ENCODE measurements around the gene RASAL1.

The RASAL1 gene, protein sequence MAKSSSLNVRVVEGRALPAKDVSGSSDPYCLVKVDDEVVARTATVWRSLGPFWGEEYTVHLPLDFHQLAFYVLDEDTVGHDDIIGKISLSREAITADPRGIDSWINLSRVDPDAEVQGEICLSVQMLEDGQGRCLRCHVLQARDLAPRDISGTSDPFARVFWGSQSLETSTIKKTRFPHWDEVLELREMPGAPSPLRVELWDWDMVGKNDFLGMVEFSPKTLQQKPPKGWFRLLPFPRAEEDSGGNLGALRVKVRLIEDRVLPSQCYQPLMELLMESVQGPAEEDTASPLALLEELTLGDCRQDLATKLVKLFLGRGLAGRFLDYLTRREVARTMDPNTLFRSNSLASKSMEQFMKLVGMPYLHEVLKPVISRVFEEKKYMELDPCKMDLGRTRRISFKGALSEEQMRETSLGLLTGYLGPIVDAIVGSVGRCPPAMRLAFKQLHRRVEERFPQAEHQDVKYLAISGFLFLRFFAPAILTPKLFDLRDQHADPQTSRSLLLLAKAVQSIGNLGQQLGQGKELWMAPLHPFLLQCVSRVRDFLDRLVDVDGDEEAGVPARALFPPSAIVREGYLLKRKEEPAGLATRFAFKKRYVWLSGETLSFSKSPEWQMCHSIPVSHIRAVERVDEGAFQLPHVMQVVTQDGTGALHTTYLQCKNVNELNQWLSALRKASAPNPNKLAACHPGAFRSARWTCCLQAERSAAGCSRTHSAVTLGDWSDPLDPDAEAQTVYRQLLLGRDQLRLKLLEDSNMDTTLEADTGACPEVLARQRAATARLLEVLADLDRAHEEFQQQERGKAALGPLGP

GRCh38 chr12:113135178-113136127 is at the start of gene RASAL1:
Gene RASAL1 (minus strand): TSS chr12:113135761. CDS start chr12:113135462, 299 bp downstream.
- DNase-seq (ENCODE audit: extremely low read depth in 1 of 2, low read depth in 1 of 2): peak; percentile 56 to 83

DNA sequence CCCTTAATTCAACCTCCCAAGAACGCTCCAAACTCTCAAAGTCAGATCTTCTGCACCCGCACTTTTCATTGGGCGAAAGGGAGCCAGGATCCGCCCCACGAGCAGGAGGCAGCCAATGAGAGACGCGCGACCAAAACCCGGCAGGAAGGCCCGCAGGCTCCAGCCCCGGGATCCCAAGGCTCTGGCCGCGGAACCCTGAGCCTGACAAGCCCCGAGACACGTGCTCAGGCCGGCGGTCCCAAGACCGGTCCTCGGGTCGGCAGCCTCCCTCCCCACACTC is 49.3 kb upstream of the RASAL1 start:
- peak; percentile 74 to 80 for DNase-seq (ENCODE audit: extremely low read depth in 1 of 2, low read depth in 1 of 2)

- DNase-seq (ENCODE audit: extremely low read depth in 1 of 2, low read depth in 1 of 2): peak in 1 of 2 donors; percentile 59
These were observed 48.7 kb upstream of the RASAL1 start for GRCh38 chr12:113184098-113184899.

- DNase-seq (ENCODE audit: extremely low read depth in 1 of 2, low read depth in 1 of 2): no peak
These were observed 47.5 kb upstream of the RASAL1 start for GRCh38 chr12:113183030-113183589.

DNA sequence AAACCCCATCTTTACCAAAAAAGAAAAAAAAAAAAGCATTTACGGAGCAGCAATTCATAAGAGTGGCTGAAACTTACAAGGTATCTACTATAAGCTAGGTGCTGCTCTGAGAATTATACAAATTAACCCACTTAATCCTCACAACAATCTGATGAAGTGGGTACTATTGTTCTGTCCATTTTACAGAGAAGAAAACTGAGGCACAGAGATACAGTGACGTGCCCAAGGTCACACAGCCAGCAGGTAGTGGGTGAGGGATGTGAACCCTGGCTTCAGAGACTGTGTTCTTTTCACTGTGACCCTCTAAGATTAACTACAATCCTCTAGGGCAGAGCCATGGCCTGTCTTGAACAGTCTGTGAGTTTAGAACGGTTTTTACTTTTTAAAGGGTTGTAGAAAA is 46.4 kb upstream of the RASAL1 start:
- no peak for DNase-seq (ENCODE audit: extremely low read depth in 1 of 2, low read depth in 1 of 2)

- no peak for DNase-seq (ENCODE audit: extremely low read depth in 1 of 2, low read depth in 1 of 2)
These were observed 44.8 kb upstream of the RASAL1 start for GRCh38 chr12:113180333-113180732.

- no peak for DNase-seq (ENCODE audit: extremely low read depth in 1 of 2, low read depth in 1 of 2)
These were observed 43.5 kb upstream of the RASAL1 start for GRCh38 chr12:113179023-113179422.

DNA sequence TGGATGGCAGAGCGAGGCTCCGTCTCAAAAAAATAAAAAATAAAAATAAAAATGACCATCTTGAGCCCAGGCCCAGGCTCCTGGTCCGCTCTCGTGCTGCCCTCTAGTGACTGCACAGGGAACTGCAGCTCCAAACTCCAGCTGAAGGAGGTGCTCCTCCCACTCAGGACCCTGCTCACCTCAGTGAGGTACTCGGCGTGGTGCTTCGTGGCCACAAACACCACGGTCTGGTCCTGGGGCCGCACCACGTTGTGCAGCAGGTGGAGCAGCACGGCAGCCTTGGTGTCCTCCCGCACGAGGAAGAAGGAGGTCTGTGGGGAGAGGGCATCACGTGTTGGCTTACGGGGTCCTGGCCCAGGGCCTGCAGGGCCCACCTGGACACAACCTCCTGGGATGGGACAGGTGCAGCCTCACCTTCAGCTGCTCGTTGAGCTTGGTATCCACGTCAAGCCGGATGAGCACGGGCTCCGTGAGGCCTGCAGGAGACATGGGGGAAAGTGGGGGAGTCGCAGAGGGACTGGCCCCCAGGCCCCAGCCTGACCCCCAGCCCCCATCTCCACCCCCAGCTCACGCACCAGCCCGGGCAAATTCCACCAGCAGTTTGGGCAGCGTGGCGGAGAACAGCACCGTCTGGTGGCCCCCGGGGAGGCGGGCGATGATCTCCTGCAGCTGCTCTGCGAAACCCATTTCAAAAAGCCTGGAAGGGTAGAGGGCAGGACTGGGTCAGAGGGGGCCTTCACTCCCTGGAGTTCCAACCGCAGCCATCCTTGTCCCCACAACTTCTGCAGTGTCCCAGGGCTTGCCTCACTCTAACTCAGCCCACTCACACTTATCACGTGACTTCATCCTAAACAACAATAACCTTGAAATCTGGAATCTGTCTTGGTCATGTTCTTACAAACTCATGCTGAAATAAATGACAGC is 39.2 kb upstream of the RASAL1 start:
- DNase-seq (ENCODE audit: extremely low read depth in 1 of 2, low read depth in 1 of 2): peak; percentile 45 to 71

DNA sequence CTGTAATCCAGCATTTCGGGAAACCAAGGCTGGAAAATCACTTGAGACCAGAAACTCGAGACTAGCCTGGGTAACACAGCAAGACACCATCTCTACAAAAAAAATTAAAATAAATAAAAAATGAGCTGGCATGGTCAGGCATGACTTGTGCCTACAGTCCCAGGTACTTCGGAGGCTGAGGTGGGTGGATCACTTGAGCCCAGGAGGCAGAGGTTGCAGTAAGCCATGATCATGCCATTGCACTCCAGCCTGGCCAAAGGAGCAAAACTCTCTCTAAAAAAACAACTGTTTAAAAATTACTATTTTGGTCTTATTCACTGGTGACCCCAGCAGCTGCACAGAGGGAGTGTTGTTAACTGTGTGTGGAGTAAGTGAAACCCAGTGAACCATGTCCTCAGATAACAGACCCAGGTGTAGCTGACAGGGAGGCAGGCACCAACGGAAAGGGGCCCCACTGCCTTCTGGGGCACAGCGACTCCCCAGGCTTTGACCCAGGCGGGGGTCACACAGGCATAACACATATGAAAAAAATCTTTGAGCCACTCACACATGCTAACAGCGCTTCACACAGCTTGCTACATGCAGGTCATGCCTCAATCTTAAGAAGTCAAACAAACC is 37.6 kb upstream of the RASAL1 start:
- DNase-seq (ENCODE audit: extremely low read depth in 1 of 2, low read depth in 1 of 2): no peak

DNA sequence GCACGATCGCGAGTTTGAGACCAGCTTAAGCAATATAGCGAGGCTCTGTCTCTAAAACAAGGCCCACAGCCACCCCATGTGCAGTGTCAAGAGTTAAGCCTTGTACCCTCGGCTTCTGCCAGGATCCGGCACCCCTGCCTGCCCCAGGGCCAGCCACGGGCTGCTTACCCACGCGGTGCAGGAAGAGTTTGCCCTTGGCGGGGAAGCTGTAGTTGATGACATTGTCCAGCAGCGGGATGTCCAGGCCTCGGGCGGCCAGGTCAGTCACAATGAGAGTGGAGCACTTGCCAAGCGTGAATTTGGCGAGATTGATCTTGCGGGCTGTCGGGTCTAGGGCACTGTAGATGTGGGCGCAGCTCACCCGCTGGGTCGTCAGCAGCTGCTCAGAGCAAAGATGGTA is 36.6 kb upstream of the RASAL1 start:
- DNase-seq (ENCODE audit: extremely low read depth in 1 of 2, low read depth in 1 of 2): no peak

- no peak for DNase-seq (ENCODE audit: extremely low read depth in 1 of 2, low read depth in 1 of 2)
These were observed 36.0 kb upstream of the RASAL1 start for GRCh38 chr12:113171543-113171942.

- DNase-seq (ENCODE audit: extremely low read depth in 1 of 2, low read depth in 1 of 2): no peak
These were observed 35.4 kb upstream of the RASAL1 start for GRCh38 chr12:113170926-113171325.

GRCh38 chr12:113170457-113170856 is 34.9 kb upstream of the RASAL1 start:
- DNase-seq (ENCODE audit: extremely low read depth in 1 of 2, low read depth in 1 of 2): no peak

DNA sequence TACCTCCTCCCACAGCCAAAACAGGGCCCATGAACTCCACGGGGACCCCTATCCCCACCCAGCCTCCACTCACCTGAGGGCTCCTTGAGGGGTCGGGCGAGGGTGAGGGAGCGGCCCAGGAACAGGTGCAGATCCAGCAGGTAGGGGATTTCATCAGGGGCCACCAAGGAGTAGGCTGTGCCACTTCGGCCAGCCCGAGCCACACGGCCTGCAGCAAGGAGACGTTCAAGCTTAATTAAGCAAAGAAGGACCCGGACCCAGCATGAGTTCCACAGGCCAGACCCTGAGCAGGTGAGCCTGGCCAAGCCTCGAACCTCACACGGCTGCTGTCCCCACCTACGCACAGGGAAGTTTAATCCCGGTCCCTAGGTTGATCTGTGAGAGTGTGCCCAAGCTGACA is 34.1 kb upstream of the RASAL1 start:
- DNase-seq (ENCODE audit: extremely low read depth in 1 of 2, low read depth in 1 of 2): no peak

DNA sequence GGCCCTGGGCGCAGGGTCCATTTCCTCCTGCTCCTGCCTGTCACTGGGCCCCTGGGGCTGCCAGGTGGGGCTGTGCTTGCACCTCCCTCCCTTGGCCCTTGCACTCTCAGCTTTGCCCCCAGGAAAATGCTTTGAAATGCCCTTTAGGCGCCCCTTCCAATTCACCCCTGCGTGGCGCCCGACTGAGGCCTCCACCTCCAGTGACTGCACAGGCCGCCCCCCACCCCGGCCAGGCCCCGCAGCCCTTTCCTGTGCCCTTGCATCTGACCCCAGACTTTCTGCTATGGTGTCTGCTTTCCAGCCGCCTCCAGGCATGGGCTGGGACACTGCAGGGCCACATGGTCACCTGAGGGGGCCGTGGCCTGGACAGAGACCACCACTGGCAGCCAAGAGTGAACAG is 32.3 kb upstream of the RASAL1 start:
- DNase-seq (ENCODE audit: extremely low read depth in 1 of 2, low read depth in 1 of 2): no peak

DNA sequence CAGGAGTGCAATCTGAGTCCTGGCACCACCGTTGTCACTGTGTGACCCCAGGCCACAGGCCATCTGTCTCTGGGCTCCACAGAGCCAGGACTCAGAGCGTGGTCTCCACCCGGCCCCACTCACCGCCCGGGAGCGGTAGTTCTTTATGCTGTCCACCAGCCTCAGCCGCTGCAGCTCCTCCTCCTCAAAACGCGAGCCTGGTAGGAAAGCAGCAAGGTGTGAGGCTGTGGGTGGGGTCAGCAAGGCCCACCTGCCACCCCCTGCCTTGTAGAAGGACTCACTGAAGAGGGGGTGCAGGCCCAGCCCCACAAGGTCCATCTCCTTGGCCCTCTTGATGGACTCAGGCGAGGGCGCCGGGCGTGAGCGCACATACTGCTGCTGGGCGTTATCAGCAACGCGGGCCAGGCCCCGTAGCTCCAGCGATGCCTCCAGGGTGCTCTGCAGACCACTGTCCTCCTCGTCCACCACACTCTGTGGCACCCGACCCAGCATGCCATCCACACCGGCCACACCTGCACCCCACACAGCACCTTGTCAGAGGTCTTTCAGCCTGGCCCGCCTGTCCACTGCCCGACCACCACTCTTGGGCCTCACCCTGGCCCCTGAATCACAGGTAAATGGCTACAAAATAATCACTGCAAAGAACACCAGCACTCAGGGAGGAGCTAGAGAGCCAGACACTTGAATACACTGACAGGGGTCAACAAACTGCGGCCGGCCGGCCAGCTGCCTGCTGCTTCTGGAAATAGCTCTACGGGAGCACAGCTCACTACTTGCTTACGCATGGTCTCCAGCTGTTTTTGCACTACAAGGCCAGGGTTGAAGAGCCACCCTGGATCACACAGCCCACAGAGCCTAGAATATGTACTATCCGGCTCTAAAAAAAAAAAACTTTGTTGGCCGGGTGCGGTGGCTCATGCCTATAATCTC is 30.2 kb upstream of the RASAL1 start:
- no peak for DNase-seq (ENCODE audit: extremely low read depth in 1 of 2, low read depth in 1 of 2)

- no peak for DNase-seq (ENCODE audit: extremely low read depth in 1 of 2, low read depth in 1 of 2)
These were observed 28.5 kb upstream of the RASAL1 start for GRCh38 chr12:113164014-113164413.

DNA sequence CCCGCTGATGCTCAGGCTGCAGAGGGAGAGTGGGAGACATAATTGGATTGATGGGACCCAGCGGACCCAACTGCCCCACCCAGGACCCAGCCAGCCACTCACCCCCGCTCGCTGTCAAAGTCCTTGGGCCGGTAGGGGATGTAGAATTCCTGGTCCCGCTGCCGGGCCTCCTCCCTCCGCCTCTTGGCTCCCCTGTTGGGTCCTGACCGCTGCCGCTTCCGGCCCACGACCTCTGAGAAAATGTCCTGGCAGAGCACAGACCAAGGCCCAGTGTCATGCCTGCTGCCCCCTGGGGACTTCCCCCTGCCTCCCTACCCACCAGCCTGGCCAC is 27.4 kb upstream of the RASAL1 start:
- DNase-seq (ENCODE audit: extremely low read depth in 1 of 2, low read depth in 1 of 2): no peak

Measured in stimulated activated CD8-positive, alpha-beta memory T cell treated with anti-CD3 and anti-CD28 coated beads, Interleukin-7, amount 100 ng/mL, for 48 hours (primary cell).